ENCODE data around the gene TRIM62.

Gene TRIM62

DNA sequence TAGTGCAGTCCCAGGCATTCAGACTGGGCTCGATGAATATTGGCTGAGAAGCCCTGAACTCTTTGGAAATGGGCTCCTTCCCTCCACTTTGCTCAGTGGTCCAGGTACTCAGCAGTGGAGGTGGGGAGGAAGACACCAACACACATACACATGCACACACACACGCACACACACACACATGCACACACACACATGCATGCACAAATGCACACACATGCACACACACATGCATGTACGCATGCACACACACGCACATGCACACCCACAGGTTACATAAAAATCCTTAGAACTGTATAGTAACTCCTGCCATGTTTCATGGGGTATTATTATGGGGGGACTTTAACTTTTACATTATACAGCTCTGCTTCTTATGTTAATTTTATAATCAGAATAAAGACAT, 5.0 kb downstream of the TRIM62 start:
- WGBS (ENCODE audit: extremely low coverage, insufficient coverage, insufficient read length): no CpG with 5 or more reads among the region's 4 CpGs
- H3K27ac ChIP-seq (ENCODE audit: low read depth, low read length): no peak overlapping the region
- H4K91ac ChIP-seq (ENCODE audit: low read depth, low read length): no peak overlapping the region
- DNase-seq: no peak
- H2BK120ac ChIP-seq (ENCODE audit: insufficient read depth, low read length, poor library complexity): no peak overlapping the region
- H3K14ac ChIP-seq (ENCODE audit: low read length): no peak overlapping the region
- peaks cover 12 to 16% of the 10 kb centered on the region in 2 experiments for H3K4me1 ChIP-seq (ENCODE audit: control insufficient read depth in 1 of 2, insufficient read depth in 2 of 2, low read length in 2 of 2)
- H2AFZ ChIP-seq (ENCODE audit: insufficient read depth, low read length, poor library complexity): no peak overlapping the region
- H2AK5ac ChIP-seq (ENCODE audit: low read length): no peak overlapping the region
- H3K79me1 ChIP-seq (ENCODE audit: low read length): peaks cover 2% of the 10 kb centered on the region
- no peaks in the 10 kb centered on the region for H3K27me3 ChIP-seq (ENCODE audit: insufficient read depth, low read length)
- no peak overlapping the region for H3K23ac ChIP-seq (ENCODE audit: low read length)
- H2BK5ac ChIP-seq (ENCODE audit: low read depth, low read length, poor library complexity): no peak overlapping the region
- H3K9ac ChIP-seq (ENCODE audit: low read length): no peak overlapping the region
- H3K4ac ChIP-seq (ENCODE audit: low read depth, low read length): no peak overlapping the region
- H2BK12ac ChIP-seq (ENCODE audit: low read length): no peak overlapping the region
- H3K9me3 ChIP-seq (ENCODE audit: insufficient read depth, low read depth, low read length): peaks cover 4% of the 10 kb centered on the region
- H3K79me2 ChIP-seq (ENCODE audit: control insufficient read depth, insufficient read depth, low read length, poor library complexity): no peaks in the 10 kb centered on the region
- no peak overlapping the region for H4K12ac ChIP-seq (ENCODE audit: low read depth, low read length)
- H3K36me3 ChIP-seq (ENCODE audit: control insufficient read depth in 1 of 2, insufficient read depth in 2 of 2, low read length in 2 of 2): no peaks in the 10 kb centered on the region
- H4K8ac ChIP-seq (ENCODE audit: low read depth, low read length): no peak overlapping the region
- H3K4me3 ChIP-seq (ENCODE audit: low read depth, low read length): no peak overlapping the region
- H3K4me2 ChIP-seq (ENCODE audit: low read length): no peak overlapping the region
- no peak overlapping the region for H3K18ac ChIP-seq (ENCODE audit: low read length)

DNA sequence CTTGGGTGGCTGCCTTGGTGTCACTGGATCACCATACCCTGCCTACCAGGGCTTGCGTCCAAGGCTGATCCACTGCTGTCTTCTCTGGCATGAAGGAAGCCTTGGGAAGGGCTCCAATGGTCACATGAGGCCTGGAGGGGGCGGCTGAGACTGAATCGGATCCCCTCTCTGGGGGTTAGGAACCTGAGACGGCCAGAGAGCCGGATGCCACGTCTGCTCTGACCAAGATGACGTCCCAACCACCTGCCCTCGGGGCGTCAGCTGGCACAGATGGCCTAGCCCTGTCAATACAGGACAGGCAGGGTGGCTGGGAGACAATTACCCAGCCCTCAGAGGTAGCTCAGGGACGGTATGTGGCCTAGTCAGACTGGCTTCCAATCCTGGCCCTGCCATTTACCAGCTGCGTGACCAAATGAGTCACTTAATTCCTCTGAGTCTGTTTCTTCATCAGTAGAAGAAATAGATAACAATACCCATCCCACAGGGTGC, 5.4 kb downstream of the TRIM62 start:
- Histone ChIP-seq H2BK12ac (ENCODE audit: low read length) (no peak overlapping the region), H2AFZ (ENCODE audit: insufficient read depth, low read length, poor library complexity) (no peak overlapping the region), H3K4me2 (ENCODE audit: low read length) (no peak overlapping the region)

DNA sequence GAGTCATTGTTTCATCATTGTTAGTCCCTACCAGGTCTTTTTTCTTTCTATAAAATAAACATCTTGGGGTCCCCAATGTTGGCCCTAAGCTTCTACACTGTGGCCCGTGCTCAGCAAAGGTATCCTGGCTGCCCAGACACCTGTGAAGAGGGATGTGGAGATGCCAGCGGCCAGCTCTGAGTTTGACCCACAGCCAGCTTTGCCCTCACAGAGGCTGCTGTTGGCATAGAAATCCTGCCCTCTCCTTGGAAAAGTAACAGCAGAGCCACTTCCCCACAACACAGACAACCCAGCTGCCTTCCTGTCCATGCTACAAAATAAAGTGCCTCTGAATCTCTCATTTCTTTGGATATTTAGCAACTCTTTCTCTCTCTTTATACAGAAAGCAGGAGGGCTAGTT, 6.0 kb downstream of the TRIM62 start:
- Histone ChIP-seq H3K27ac (ENCODE audit: low read depth, low read length) (no peak overlapping the region), H3K4me2 (ENCODE audit: low read length) (no peak overlapping the region), H4K91ac (ENCODE audit: low read depth, low read length) (no peak overlapping the region), H3K4ac (ENCODE audit: low read depth, low read length) (no peak overlapping the region), H3K9ac (ENCODE audit: low read length) (no peak overlapping the region), H2BK120ac (ENCODE audit: insufficient read depth, low read length, poor library complexity) (no peak overlapping the region), H3K79me2 (ENCODE audit: control insufficient read depth, insufficient read depth, low read length, poor library complexity) (no peaks in the 10 kb centered on the region), H4K12ac (ENCODE audit: low read depth, low read length) (no peak overlapping the region), H2AFZ (ENCODE audit: insufficient read depth, low read length, poor library complexity) (no peak overlapping the region), H3K27me3 (ENCODE audit: insufficient read depth, low read length) (no peaks in the 10 kb centered on the region), H3K4me3 (ENCODE audit: low read depth, low read length) (no peak overlapping the region), H3K18ac (ENCODE audit: low read length) (no peak overlapping the region), H3K4me1 (ENCODE audit: control insufficient read depth in 1 of 2, insufficient read depth in 2 of 2, low read length in 2 of 2) (peaks cover 5 to 10% of the 10 kb centered on the region in 2 experiments), H2AK5ac (ENCODE audit: low read length) (no peak overlapping the region), H3K36me3 (ENCODE audit: control insufficient read depth in 1 of 2, insufficient read depth in 2 of 2, low read length in 2 of 2) (no peaks in the 10 kb centered on the region), H2BK12ac (ENCODE audit: low read length) (no peak overlapping the region), H4K8ac (ENCODE audit: low read depth, low read length) (no peak overlapping the region), H3K9me3 (ENCODE audit: insufficient read depth, low read depth, low read length) (no peaks in the 10 kb centered on the region), H3K23ac (ENCODE audit: low read length) (no peak overlapping the region), H2BK5ac (ENCODE audit: low read depth, low read length, poor library complexity) (no peak overlapping the region), H3K79me1 (ENCODE audit: low read length) (no peaks in the 10 kb centered on the region), H3K14ac (ENCODE audit: low read length) (no peak overlapping the region)
- DNase-seq: no peak
- WGBS (ENCODE audit: extremely low coverage, insufficient coverage, insufficient read length): no CpG with 5 or more reads among the region's 2 CpGs

More for the DNA sequence above, 5.4 kb downstream of the TRIM62 start:
- peaks cover 11 to 15% of the 10 kb centered on the region in 2 experiments for H3K4me1 ChIP-seq (ENCODE audit: control insufficient read depth in 1 of 2, insufficient read depth in 2 of 2, low read length in 2 of 2)
- H4K12ac ChIP-seq (ENCODE audit: low read depth, low read length): no peak overlapping the region
- no peak overlapping the region for H3K27ac ChIP-seq (ENCODE audit: low read depth, low read length)
- H3K23ac ChIP-seq (ENCODE audit: low read length): no peak overlapping the region
- no peak overlapping the region for H3K18ac ChIP-seq (ENCODE audit: low read length)
- no peak overlapping the region for H4K91ac ChIP-seq (ENCODE audit: low read depth, low read length)
- no peak overlapping the region for H3K14ac ChIP-seq (ENCODE audit: low read length)
- DNase-seq: peak; percentile 98 to 99
- no peak overlapping the region for H4K8ac ChIP-seq (ENCODE audit: low read depth, low read length)
- no peak overlapping the region for H2BK5ac ChIP-seq (ENCODE audit: low read depth, low read length, poor library complexity)
- H2AK5ac ChIP-seq (ENCODE audit: low read length): no peak overlapping the region
- peaks cover 3% of the 10 kb centered on the region for H3K9me3 ChIP-seq (ENCODE audit: insufficient read depth, low read depth, low read length)
- H3K79me2 ChIP-seq (ENCODE audit: control insufficient read depth, insufficient read depth, low read length, poor library complexity): no peaks in the 10 kb centered on the region
- H3K4me3 ChIP-seq (ENCODE audit: low read depth, low read length): no peak overlapping the region
- H3K27me3 ChIP-seq (ENCODE audit: insufficient read depth, low read length): no peaks in the 10 kb centered on the region
- WGBS (ENCODE audit: extremely low coverage, insufficient coverage, insufficient read length): no CpG with 5 or more reads among the region's 11 CpGs
- no peaks in the 10 kb centered on the region for H3K79me1 ChIP-seq (ENCODE audit: low read length)
- no peak overlapping the region for H3K4ac ChIP-seq (ENCODE audit: low read depth, low read length)
- no peaks in the 10 kb centered on the region for H3K36me3 ChIP-seq (ENCODE audit: control insufficient read depth in 1 of 2, insufficient read depth in 2 of 2, low read length in 2 of 2)
- no peak overlapping the region for H3K9ac ChIP-seq (ENCODE audit: low read length)
- H2BK120ac ChIP-seq (ENCODE audit: insufficient read depth, low read length, poor library complexity): no peak overlapping the region

DNA sequence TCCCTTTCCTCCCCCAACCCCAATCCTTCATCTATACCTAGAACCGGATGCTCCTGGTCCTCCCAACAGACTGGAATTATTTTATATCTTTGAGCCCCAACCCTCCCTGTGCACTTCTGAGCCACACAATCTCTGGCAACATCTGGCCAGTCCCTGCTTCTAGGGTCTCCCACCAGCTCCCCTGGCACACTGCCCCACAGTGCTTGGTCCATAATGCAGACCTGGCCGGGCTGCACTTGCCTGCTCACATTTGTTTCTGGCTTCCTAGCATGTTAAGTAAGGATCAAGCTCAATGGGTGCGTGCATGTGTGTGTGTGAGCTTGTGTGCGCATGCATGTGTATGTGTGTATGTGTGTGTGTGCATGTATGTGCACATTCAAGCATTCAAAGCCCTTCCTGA, 8.8 kb downstream of the TRIM62 start:
- Histone ChIP-seq H4K12ac (ENCODE audit: low read depth, low read length) (no peak overlapping the region), H2BK12ac (ENCODE audit: low read length) (no peak overlapping the region), H3K4me2 (ENCODE audit: low read length) (no peak overlapping the region), H4K8ac (ENCODE audit: low read depth, low read length) (no peak overlapping the region), H3K9ac (ENCODE audit: low read length) (no peak overlapping the region), H3K14ac (ENCODE audit: low read length) (no peak overlapping the region), H3K27me3 (ENCODE audit: insufficient read depth, low read length) (no peaks in the 10 kb centered on the region), H3K18ac (ENCODE audit: low read length) (no peak overlapping the region), H4K91ac (ENCODE audit: low read depth, low read length) (no peak overlapping the region), H3K4me3 (ENCODE audit: low read depth, low read length) (no peak overlapping the region), H2AFZ (ENCODE audit: insufficient read depth, low read length, poor library complexity) (no peak overlapping the region), H3K79me2 (ENCODE audit: control insufficient read depth, insufficient read depth, low read length, poor library complexity) (no peaks in the 10 kb centered on the region), H3K79me1 (ENCODE audit: low read length) (no peaks in the 10 kb centered on the region), H2BK5ac (ENCODE audit: low read depth, low read length, poor library complexity) (no peak overlapping the region), H2AK5ac (ENCODE audit: low read length) (no peak overlapping the region), H2BK120ac (ENCODE audit: insufficient read depth, low read length, poor library complexity) (no peak overlapping the region), H3K4ac (ENCODE audit: low read depth, low read length) (no peak overlapping the region), H3K27ac (ENCODE audit: low read depth, low read length) (no peak overlapping the region), H3K9me3 (ENCODE audit: insufficient read depth, low read depth, low read length) (no peaks in the 10 kb centered on the region), H3K23ac (ENCODE audit: low read length) (no peak overlapping the region), H3K36me3 (ENCODE audit: control insufficient read depth in 1 of 2, insufficient read depth in 2 of 2, low read length in 2 of 2) (no peaks in the 10 kb centered on the region), H3K4me1 (ENCODE audit: control insufficient read depth in 1 of 2, insufficient read depth in 2 of 2, low read length in 2 of 2) (peaks cover 2 to 15% of the 10 kb centered on the region in 2 experiments)
- no CpG with 5 or more reads among the region's 4 CpGs for WGBS (ENCODE audit: extremely low coverage, insufficient coverage, insufficient read length)
- no peak for DNase-seq

Data from trophoblast cell (in vitro differentiated cells and primary cell).